Stimulated activated CD4-positive, alpha-beta T cell treated with anti-CD3 and anti-CD28 coated beads, Interleukin-12 subunit alpha, Interleukin-12 subunit beta, amount 100 ng/mL, for 24 hours (primary cell): Measurements from ENCODE around the gene ERP27.

Experiments
- DNase-seq, 2 experiments: peaks; one replicate each; pipeline ENCODE4 v3.0.0-alpha.2; 2020; ENCODE audit warnings: low read depth in 2 of 2

ERP27 gene

GRCh38 chr12:14959916-14960496 is 21.7 kb upstream of the ERP27 start:
- DNase-seq, result no peak

GRCh38 chr12:14959463-14959862 is 21.1 kb upstream of the ERP27 start:
- no peak for DNase-seq

GRCh38 chr12:14959126-14959440 is 20.7 kb upstream of the ERP27 start:
- DNase-seq, result no peak

- DNase-seq, result no peak
Measured at GRCh38 chr12:14958361-14959125, 20.2 kb upstream of the ERP27 start.

GRCh38 chr12:14957551-14958168 is 19.3 kb upstream of the ERP27 start:
- DNase-seq, result no peak

- no peak for DNase-seq
Measured at GRCh38 chr12:14956905-14957304, 18.6 kb upstream of the ERP27 start.

GRCh38 chr12:14956024-14956891 is 17.9 kb upstream of the ERP27 start:
- peak in 1 of 2 experiments; percentile 31 for DNase-seq

GRCh38 chr12:14954269-14954668 is 15.9 kb upstream of the ERP27 start:
- DNase-seq, result no peak

- DNase-seq, result no peak
Measured at GRCh38 chr12:14953752-14954151, 15.4 kb upstream of the ERP27 start.

GRCh38 chr12:14952299-14952921 is 14.1 kb upstream of the ERP27 start:
- no peak for DNase-seq

- no peak for DNase-seq
Measured at GRCh38 chr12:14951851-14952250, 13.5 kb upstream of the ERP27 start.

- DNase-seq, result no peak
Measured at GRCh38 chr12:14950982-14951746, 12.8 kb upstream of the ERP27 start.

- no peak for DNase-seq
Measured at GRCh38 chr12:14950421-14950820, 12.1 kb upstream of the ERP27 start.

GRCh38 chr12:14949631-14950030 is 11.3 kb upstream of the ERP27 start:
- no peak for DNase-seq

GRCh38 chr12:14948672-14949071 is 10.3 kb upstream of the ERP27 start:
- no peak for DNase-seq

GRCh38 chr12:14946861-14947260 is 8.5 kb upstream of the ERP27 start:
- DNase-seq, result no peak

GRCh38 chr12:14946162-14946561 is 7.8 kb upstream of the ERP27 start:
- no peak for DNase-seq

- DNase-seq, result no peak
Measured at GRCh38 chr12:14942196-14942931, 4.0 kb upstream of the ERP27 start.

- no peak for DNase-seq
Measured at GRCh38 chr12:14941369-14941768, 3.0 kb upstream of the ERP27 start.

GRCh38 chr12:14937689-14938088 is 648 bp downstream of the ERP27 start:
- no peak for DNase-seq
